ENCODE results near the gene BLCAP.

The BLCAP gene

DNA sequence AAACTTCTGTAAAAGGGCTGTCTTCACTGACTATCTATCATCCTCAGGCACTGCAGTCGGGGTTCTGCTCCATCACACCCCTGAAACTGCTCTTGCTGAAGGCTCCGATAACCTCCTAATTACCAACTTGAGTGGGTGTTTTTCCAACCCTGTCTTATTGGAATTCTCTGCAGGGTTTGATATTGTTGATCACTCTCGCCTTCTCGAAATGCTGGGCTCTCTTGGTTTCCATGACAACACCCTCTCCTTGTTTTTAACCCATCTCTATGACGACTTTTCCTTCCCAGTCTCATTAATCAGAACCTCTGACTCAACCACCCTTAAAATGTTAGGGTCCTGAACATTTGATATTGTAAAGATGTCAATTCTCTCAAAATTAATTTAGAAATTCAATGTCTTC lies 46.1 kb downstream of the BLCAP start:
- Histone ChIP-seq H3K27ac (ENCODE audit: low read length, poor library complexity, severe bottlenecking) (no peak overlapping the region), H3K79me1 (replicated peaks; ENCODE audit: low read length, poor library complexity, severe bottlenecking) (no peaks in the 10 kb centered on the region), H2BK5ac (ENCODE audit: low read depth, low read length, poor library complexity, severe bottlenecking) (no peak overlapping the region), H3K4ac (ENCODE audit: low read depth in 1 of 2, low read length in 2 of 2) (no peak overlapping the region), H3K27me3 (ENCODE audit: control insufficient read depth in 1 of 2, insufficient read depth in 1 of 2, low read length in 2 of 2) (peaks cover 51 to 61% of the 10 kb centered on the region in 2 experiments), H3K9me3 (ENCODE audit: control insufficient read depth, low read length) (peaks cover 3% of the 10 kb centered on the region), H2BK120ac (ENCODE audit: low read depth, low read length) (no peak overlapping the region), H3K18ac (ENCODE audit: low read depth in 1 of 2, low read length in 2 of 2) (no peak overlapping the region), H3K23ac (ENCODE audit: low read length in 2 of 2) (no peak overlapping the region), H3K4me3 (ENCODE audit: insufficient read depth in 1 of 2, low read depth in 1 of 2, low read length in 2 of 2) (no peak overlapping the region), H4K8ac (ENCODE audit: low read length) (no peak overlapping the region), H3K14ac (ENCODE audit: low read length in 2 of 2) (no peak overlapping the region), H2BK12ac (ENCODE audit: low read length in 2 of 2) (no peak overlapping the region), H2AK5ac (ENCODE audit: low read length, severe bottlenecking) (no peak overlapping the region), H3K4me2 (ENCODE audit: low read length, poor library complexity, severe bottlenecking) (no peak overlapping the region), H3K36me3 (ENCODE audit: control insufficient read depth in 1 of 2, insufficient read depth in 2 of 2, low read depth in 1 of 2, low read length in 2 of 2) (no peaks in the 10 kb centered on the region), H2AFZ (ENCODE audit: low read depth, low read length) (no peak overlapping the region), H2BK15ac (ENCODE audit: low read depth, poor library complexity, severe bottlenecking) (no peak overlapping the region), H4K91ac (ENCODE audit: low read length) (no peak overlapping the region), H3K9ac (ENCODE audit: low read length) (no peak overlapping the region), H3K4me1 (ENCODE audit: control insufficient read depth, insufficient read depth, low read depth, low read length) (no peaks in the 10 kb centered on the region)
- no peak for DNase-seq
- 90% methylated on average over 4 of the region's 5 CpGs for WGBS

DNA sequence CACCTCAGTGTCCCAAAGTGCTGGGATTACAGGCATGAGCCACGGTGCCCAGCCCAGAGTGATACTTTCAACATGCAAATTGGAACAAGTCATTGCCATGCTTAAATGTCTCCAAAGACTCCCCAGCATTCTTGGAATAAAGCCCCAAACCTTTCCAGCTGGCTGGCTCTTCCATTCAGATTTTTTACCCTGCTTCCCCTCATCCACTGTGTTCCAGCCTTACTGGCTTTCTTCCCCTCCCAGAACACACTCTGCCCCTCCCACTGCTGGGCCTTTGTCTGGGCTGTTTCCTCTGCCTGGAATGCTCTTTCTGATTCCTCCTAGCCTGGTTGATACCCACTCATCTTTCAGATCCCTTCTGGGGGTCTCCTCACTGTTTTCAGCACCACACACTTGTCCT lies 46.8 kb downstream of the BLCAP start:
- Histone ChIP-seq H3K14ac (ENCODE audit: low read length in 2 of 2) (no peak overlapping the region), H3K27ac (ENCODE audit: low read length, poor library complexity, severe bottlenecking) (no peak overlapping the region), H3K4ac (ENCODE audit: low read depth in 1 of 2, low read length in 2 of 2) (no peak overlapping the region), H4K8ac (ENCODE audit: low read length) (no peak overlapping the region), H3K4me3 (ENCODE audit: insufficient read depth in 1 of 2, low read depth in 1 of 2, low read length in 2 of 2) (no peak overlapping the region), H2AFZ (ENCODE audit: low read depth, low read length) (no peak overlapping the region), H3K4me1 (ENCODE audit: control insufficient read depth, insufficient read depth, low read depth, low read length) (no peaks in the 10 kb centered on the region), H3K9me3 (ENCODE audit: control insufficient read depth, low read length) (peaks cover 3% of the 10 kb centered on the region), H2BK120ac (ENCODE audit: low read depth, low read length) (no peak overlapping the region), H3K27me3 (ENCODE audit: control insufficient read depth in 1 of 2, insufficient read depth in 1 of 2, low read length in 2 of 2) (peaks cover 53 to 62% of the 10 kb centered on the region in 2 experiments), H2BK15ac (ENCODE audit: low read depth, poor library complexity, severe bottlenecking) (no peak overlapping the region), H4K91ac (ENCODE audit: low read length) (no peak overlapping the region), H3K4me2 (ENCODE audit: low read length, poor library complexity, severe bottlenecking) (no peak overlapping the region), H3K23ac (ENCODE audit: low read length in 2 of 2) (no peak overlapping the region), H2BK5ac (ENCODE audit: low read depth, low read length, poor library complexity, severe bottlenecking) (no peak overlapping the region), H3K9ac (ENCODE audit: low read length) (no peak overlapping the region), H3K18ac (ENCODE audit: low read depth in 1 of 2, low read length in 2 of 2) (no peak overlapping the region), H3K36me3 (ENCODE audit: control insufficient read depth in 1 of 2, insufficient read depth in 2 of 2, low read depth in 1 of 2, low read length in 2 of 2) (no peaks in the 10 kb centered on the region), H2BK12ac (ENCODE audit: low read length in 2 of 2) (no peak overlapping the region), H2AK5ac (ENCODE audit: low read length, severe bottlenecking) (no peak overlapping the region), H3K79me1 (replicated peaks; ENCODE audit: low read length, poor library complexity, severe bottlenecking) (no peaks in the 10 kb centered on the region)
- DNase-seq, result no peak
- WGBS, result 90% methylated on average over 1 of the region's 1 CpG

DNA sequence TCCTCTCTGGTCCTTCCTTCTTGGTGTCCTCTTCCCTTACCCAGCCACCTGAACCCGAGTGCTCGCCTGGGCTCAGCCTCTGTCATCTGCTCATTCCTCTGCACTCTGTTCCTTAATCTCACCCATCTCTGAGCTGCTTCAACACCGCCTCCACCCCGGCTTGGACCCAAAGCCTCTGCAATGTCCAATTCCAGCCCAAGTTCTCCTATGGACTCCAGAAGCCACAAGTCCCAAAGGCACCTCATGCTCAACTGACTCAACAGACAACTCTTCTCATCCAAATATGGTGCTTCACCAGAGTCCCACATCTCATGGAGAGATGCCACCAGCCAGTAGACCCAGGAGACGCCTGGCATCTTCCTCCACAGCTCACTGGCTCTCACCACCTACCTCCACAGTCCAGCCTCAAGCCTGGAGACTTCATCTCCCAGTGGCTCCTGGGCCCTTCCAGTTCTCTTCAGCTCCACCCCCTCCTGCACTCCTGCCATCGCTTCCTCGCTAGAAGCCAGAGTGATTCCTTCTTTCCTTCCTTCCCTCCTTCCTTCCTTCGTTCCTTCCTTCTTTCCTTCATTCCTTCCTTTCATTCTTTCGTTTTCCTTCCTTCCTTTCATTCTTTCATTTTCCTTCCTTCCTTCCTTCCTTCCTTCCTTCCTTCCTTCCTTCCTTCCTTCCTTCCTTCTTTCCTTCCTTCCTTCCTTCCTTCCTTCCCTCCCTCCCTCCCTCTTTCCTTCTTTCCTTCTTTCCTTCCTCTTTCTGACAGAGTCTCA lies 47.6 kb downstream of the BLCAP start:
- Histone ChIP-seq H3K9me3 (ENCODE audit: control insufficient read depth, low read length) (peaks cover 8% of the 10 kb centered on the region), H3K4me2 (ENCODE audit: low read length, poor library complexity, severe bottlenecking) (no peak overlapping the region), H3K14ac (ENCODE audit: low read length in 2 of 2) (no peak overlapping the region), H3K18ac (ENCODE audit: low read depth in 1 of 2, low read length in 2 of 2) (no peak overlapping the region), H3K27ac (ENCODE audit: low read length, poor library complexity, severe bottlenecking) (no peak overlapping the region), H2BK15ac (ENCODE audit: low read depth, poor library complexity, severe bottlenecking) (no peak overlapping the region), H3K4me3 (ENCODE audit: insufficient read depth in 1 of 2, low read depth in 1 of 2, low read length in 2 of 2) (no peak overlapping the region), H3K23ac (ENCODE audit: low read length in 2 of 2) (no peak overlapping the region), H4K91ac (ENCODE audit: low read length) (no peak overlapping the region), H3K36me3 (ENCODE audit: control insufficient read depth in 1 of 2, insufficient read depth in 2 of 2, low read depth in 1 of 2, low read length in 2 of 2) (no peaks in the 10 kb centered on the region), H2AK5ac (ENCODE audit: low read length, severe bottlenecking) (no peak overlapping the region), H2BK120ac (ENCODE audit: low read depth, low read length) (no peak overlapping the region), H3K4ac (ENCODE audit: low read depth in 1 of 2, low read length in 2 of 2) (no peak overlapping the region), H2BK12ac (ENCODE audit: low read length in 2 of 2) (no peak overlapping the region), H3K79me1 (replicated peaks; ENCODE audit: low read length, poor library complexity, severe bottlenecking) (no peaks in the 10 kb centered on the region), H4K8ac (ENCODE audit: low read length) (no peak overlapping the region), H2BK5ac (ENCODE audit: low read depth, low read length, poor library complexity, severe bottlenecking) (no peak overlapping the region), H2AFZ (ENCODE audit: low read depth, low read length) (no peak overlapping the region), H3K9ac (ENCODE audit: low read length) (no peak overlapping the region), H3K27me3 (ENCODE audit: control insufficient read depth in 1 of 2, insufficient read depth in 1 of 2, low read length in 2 of 2) (peaks cover 54 to 63% of the 10 kb centered on the region in 2 experiments), H3K4me1 (ENCODE audit: control insufficient read depth, insufficient read depth, low read depth, low read length) (no peaks in the 10 kb centered on the region)
- no peak for DNase-seq
- 84% methylated on average over 9 of the region's 9 CpGs for whole genome bisulfite sequencing

DNA sequence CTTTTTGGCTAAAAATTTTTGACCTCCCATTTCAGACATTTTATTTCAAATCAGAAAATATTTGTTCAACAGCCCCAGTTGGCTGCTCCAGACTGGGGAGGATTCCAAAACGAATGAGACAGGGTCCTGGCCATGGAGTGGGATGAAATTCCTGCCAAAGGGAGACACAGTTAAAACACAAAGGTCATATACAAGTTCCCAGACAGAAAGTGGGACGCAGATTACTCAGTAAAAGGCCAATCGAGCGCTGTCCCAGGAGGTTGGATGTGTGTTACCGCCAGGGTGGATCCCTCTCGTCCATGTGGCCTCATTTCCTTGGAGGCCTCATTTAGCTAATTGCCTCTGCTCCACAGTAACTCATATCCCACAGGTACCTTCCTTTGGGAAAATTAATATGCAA lies 48.4 kb downstream of the BLCAP start:
- H3K9me3 ChIP-seq (ENCODE audit: control insufficient read depth, low read length), result peaks cover 8% of the 10 kb centered on the region
- H3K4ac ChIP-seq (ENCODE audit: low read depth in 1 of 2, low read length in 2 of 2), result no peak overlapping the region
- no peak overlapping the region for H3K14ac ChIP-seq (ENCODE audit: low read length in 2 of 2)
- H2BK5ac ChIP-seq (ENCODE audit: low read depth, low read length, poor library complexity, severe bottlenecking), result no peak overlapping the region
- no peak overlapping the region for H3K27ac ChIP-seq (ENCODE audit: low read length, poor library complexity, severe bottlenecking)
- H3K23ac ChIP-seq (ENCODE audit: low read length in 2 of 2), result no peak overlapping the region
- no peaks in the 10 kb centered on the region for H3K36me3 ChIP-seq (ENCODE audit: control insufficient read depth in 1 of 2, insufficient read depth in 2 of 2, low read depth in 1 of 2, low read length in 2 of 2)
- no peak overlapping the region for H2BK12ac ChIP-seq (ENCODE audit: low read length in 2 of 2)
- no peak overlapping the region for H4K8ac ChIP-seq (ENCODE audit: low read length)
- H3K4me3 ChIP-seq (ENCODE audit: insufficient read depth in 1 of 2, low read depth in 1 of 2, low read length in 2 of 2), result no peak overlapping the region
- no peak overlapping the region for H3K9ac ChIP-seq (ENCODE audit: low read length)
- H3K27me3 ChIP-seq (ENCODE audit: control insufficient read depth in 1 of 2, insufficient read depth in 1 of 2, low read length in 2 of 2), result peaks cover 55 to 67% of the 10 kb centered on the region in 2 experiments
- no peak overlapping the region for H2AK5ac ChIP-seq (ENCODE audit: low read length, severe bottlenecking)
- H3K18ac ChIP-seq (ENCODE audit: low read depth in 1 of 2, low read length in 2 of 2), result no peak overlapping the region
- no peaks in the 10 kb centered on the region for H3K79me1 ChIP-seq (replicated peaks; ENCODE audit: low read length, poor library complexity, severe bottlenecking)
- no peak overlapping the region for H3K4me2 ChIP-seq (ENCODE audit: low read length, poor library complexity, severe bottlenecking)
- no peak for DNase-seq
- H2BK120ac ChIP-seq (ENCODE audit: low read depth, low read length), result no peak overlapping the region
- no peak overlapping the region for H2BK15ac ChIP-seq (ENCODE audit: low read depth, poor library complexity, severe bottlenecking)
- no peaks in the 10 kb centered on the region for H3K4me1 ChIP-seq (ENCODE audit: control insufficient read depth, insufficient read depth, low read depth, low read length)
- WGBS, result 80% methylated on average over 6 of the region's 6 CpGs
- H4K91ac ChIP-seq (ENCODE audit: low read length), result no peak overlapping the region
- H2AFZ ChIP-seq (ENCODE audit: low read depth, low read length), result no peak overlapping the region
